Stimulated activated CD8-positive, alpha-beta memory T cell treated with anti-CD3 and anti-CD28 coated beads, Interleukin-15, amount 100 ng/mL, for 48 hours (primary cell): ENCODE results near the gene TPH2.

Experiments
- DNase-seq, 2 donors: peaks; one replicate each; pipeline ENCODE4 v3.0.0-alpha.2; 2020; ENCODE audit warnings: low read depth in 2 of 2

TPH2 gene

GRCh38 chr12:72033991-72034390, 95.3 kb downstream of the TPH2 start:
- DNase-seq, result no peak

DNA sequence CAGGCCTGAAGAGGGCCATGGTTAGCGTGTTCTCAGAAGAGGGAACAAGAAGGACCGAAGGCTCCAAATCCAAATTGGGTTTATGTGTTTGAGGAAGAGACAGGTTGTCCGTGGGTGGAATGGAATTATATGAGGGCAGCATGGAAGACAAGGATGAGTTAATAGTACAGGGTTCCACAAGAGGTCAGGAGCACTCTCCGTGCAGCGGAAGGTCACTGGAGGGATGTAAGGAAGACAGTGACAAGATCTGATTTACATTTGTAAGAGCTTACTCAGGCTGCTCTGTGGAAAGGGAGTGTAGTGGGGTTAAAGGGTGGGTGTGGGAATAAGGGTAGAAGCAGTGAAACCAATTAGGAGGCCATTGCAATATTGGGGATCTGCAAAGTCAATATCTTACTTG, 97.0 kb downstream of the TPH2 start:
- no peak for DNase-seq

- DNase-seq, result no peak
Measured at GRCh38 chr12:72036393-72036792, 97.7 kb downstream of the TPH2 start.

DNA sequence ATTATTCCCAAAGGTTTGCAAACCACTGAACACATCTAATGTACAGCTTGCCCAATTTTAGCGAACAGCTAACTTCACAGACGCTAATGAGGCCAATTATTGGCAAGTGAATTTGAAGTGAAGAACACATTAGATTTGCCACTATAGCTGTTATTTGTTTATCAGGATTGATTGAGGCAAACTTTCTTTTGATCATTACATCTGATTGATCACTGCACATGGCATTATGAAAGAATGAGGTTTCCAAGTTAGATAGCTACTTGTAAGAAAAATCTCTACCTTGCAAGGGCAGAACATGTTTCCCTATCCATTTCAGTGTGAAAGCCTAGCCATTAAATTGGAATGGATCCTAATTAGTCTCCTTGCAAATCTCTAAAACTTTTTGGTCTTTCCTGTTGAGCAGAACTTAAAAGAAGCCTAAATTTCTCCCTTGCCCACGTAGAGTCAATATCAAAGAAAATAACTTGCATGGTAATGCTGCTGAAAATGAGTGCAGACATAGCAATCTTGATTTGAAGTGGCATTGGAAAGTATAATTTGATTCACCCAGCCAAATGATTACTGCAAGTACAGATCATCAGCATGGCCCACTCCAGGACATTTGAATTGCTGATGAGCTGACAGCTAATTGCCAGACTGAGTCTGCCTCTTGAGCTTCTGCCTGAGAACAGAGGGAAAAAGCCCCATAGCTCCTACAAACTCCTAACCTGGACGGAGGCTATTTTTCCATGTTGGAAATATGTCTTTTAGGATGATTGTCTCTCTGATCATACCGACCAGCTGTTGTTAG, 98.6 kb downstream of the TPH2 start:
- DNase-seq, result no peak

- no peak for DNase-seq
Measured at GRCh38 chr12:72041811-72042210, 103.2 kb downstream of the TPH2 start.

GRCh38 chr12:72053604-72054003, 115.0 kb downstream of the TPH2 start:
- DNase-seq, result no peak

GRCh38 chr12:72054511-72054910, 115.9 kb downstream of the TPH2 start:
- DNase-seq, result no peak

DNA sequence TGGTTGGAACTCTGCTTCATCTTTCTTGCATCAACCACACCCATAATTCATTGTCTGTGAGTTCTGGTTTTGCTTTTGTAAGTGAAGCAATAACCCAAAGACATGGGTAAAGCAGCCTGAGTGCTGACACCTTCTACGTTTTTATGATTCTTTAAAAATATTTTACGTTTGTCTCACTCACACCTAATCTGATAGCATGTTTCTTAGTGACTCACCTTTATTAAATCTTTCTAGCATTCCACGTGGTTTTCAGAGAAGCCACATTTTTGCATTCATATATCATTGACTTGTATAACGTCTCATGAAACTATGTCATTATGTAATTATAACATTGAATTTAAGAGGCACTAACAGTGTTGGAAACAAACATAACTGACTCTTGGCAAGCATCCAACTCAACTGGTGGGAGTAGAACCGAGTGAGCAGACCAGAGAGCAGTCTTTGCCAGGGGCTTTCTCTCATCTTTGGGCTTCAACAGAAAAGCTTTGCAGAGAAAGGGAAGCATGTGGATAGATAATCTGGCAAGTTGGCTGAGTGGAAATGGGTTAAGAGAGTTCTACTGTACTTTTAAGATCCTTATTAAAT, 118.8 kb downstream of the TPH2 start:
- no peak for DNase-seq

DNA sequence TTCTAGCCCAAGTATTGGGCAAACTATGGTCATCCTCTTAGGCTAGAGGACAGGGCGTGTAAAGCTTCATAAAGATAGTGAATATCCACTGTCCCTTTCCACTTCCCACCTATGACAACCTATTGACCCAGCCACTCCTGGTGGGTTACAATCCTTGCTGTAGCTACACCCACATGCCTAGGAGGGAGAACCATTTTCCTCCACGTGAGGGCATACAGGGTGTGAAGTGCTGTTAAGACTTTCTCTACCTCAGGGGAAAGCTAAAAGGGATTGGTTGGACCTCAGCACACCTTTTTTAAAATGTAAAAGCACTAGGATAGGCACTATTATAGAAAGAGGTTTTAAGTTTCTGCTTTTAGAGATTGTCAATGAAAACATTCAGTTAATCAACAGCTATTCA, 124.4 kb downstream of the TPH2 start:
- DNase-seq, result no peak

GRCh38 chr12:72071030-72071429, 132.4 kb downstream of the TPH2 start:
- no peak for DNase-seq

- no peak for DNase-seq
Measured at GRCh38 chr12:72072592-72073212, 134.1 kb downstream of the TPH2 start.

DNA sequence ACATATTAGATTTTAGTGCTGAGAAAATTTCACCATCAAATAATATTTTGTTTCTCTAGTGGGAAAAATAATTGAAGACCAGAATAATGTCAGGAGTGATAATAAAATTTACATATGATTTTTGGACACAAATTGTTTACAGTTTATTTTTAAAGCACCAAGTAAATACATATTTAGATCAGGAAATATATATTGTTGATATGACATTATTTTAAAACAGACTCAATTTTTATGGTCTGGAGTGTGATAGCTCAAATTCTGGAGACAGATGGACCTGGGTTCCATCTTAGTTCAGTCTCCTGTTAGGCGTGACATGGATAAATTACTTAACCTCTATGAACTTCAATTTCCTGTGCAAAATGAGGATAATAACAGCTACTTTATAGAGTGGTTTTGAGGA, 135.4 kb downstream of the TPH2 start:
- DNase-seq, result no peak

DNA sequence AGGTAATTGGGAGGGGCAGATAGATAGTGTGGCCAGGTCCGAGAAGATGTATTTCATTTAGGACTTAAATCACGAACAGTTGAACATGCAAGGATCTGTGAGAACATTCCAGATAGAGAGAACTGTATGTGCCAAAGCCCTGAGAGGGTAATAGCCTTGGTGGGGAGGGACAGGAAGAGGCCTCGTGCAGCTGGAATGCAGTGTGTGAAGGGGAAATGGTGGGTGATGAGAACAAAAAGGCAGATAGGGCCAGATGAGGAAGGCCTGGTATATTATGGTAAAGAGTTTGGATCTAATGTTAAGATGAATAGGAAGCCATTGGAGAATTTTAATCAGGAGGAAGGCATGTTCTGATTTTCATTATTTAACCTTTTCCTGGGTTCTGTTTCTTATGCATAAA, 136.3 kb downstream of the TPH2 start:
- DNase-seq, result no peak

GRCh38 chr12:72075401-72075800, 136.8 kb downstream of the TPH2 start:
- no peak for DNase-seq

DNA sequence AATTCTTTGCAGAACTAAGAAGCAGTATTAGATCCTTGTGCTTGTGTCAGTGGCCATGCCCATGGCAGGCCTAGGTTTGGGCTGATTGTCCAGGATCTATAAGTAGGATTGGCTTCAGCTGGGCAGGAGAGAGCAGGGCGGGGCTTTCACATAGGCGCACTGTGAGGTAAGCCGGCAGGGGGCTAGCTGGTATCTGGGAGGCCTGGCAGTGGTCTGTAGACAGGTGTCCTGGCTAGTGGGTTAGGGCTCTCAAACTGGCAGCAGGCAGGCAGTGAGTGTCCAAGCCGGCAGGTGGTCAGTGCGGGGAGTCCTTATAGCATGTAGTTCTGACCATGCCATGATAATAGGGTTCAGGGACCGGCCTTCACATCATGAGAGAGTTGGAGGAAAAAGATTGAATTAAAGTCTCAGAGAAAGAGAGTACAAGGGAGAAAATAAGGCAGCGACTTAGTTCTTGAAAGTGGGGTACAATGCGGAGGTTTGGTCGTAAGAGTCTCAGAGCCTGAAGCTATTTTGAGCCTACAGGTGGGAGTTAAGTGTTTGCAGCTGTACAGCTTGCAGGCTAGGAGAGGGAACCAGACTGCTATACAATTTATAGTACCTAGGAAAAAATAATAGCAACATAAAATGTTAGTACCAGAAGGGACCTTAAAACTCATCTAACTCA, 137.4 kb downstream of the TPH2 start:
- DNase-seq, result no peak

GRCh38 chr12:72076558-72076915, 137.9 kb downstream of the TPH2 start:
- no peak for DNase-seq

DNA sequence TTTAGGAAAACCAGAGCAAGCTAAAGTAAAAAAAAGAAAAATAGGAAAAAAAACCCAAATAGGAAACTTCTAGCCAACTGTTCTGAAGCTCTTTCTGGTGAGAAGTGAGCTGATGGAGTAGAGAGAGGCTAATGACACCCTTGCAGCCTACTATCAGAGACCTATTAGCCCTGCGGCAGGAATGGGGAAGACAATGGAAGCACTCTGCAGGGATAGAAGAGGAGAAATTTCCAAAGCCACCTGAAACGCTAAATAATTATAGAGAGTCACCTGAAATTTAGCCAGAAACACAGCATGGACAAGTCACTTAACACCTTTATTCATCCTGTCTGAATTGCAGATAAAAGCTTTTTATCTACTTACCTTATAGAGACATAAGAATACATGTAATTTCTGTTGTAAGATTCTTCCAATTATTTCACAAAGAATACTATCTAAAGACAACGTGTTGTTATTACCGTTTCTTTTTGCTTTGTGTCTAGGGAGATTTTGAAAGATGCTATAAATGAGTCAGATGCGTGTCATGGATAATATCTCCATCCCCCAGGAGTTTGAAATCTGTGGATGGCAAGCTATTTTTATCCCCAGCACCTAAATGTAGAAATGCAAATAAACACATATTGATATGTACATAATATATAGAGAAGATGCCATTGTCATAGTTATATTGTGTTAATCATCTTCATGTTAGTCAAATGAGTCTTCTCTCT, 138.6 kb downstream of the TPH2 start:
- DNase-seq, result no peak

- DNase-seq, result no peak
Measured at GRCh38 chr12:72081777-72082176, 143.1 kb downstream of the TPH2 start.
